CD4-positive, alpha-beta T cell (primary cell): ENCODE results near the gene PIP4K2A. TPM values are rescaled to one million over a fixed set of nuclear protein-coding genes. Genes with fewer than 3 reads are reported as not detected.
A peak's percentile ranks its signal among the peaks of the same experiment; 100 is the strongest.

Experiments used
- ATAC-seq: fragments of 200-7000 bp; cut with Tn5 transposase; one replicate; pipeline ENCODE4 v1.10.0; 2022; ENCODE audit warnings: mild to moderate bottlenecking; ENCODE audit not compliant: poor library complexity
- CTCF ChIA-PET: fragments of 350-600 bp; sonication (Branson Sonifier 250); formaldehyde crosslinking; loops from one replicate; lab custom pipeline; 2021; ENCODE audit warnings: antibody characterized with exemption, inconsistent platforms; lab: Charles Lee
- POLR2A ChIA-PET: fragments of 350-600 bp; sonication (Branson Sonifier 250); formaldehyde crosslinking; loops from one replicate; lab custom pipeline; 2021; ENCODE audit warnings: antibody characterized with exemption, inconsistent platforms; lab: Charles Lee
- DNase-seq, 14 experiments: peaks; one replicate each; pipeline ENCODE4 v3.0.0-alpha.2; 2013 to 2020; ENCODE audit warnings: mixed read lengths in 2 of 14
- H3K27ac ChIP-seq, 2 donors: one replicate each; pipeline versions ENCODE4 v1.5.1 to v1.7.0; 2013; ENCODE audit warnings: low read length in 2 of 2, low read depth in 1 of 2, mild to moderate bottlenecking in 1 of 2
- H3K27me3 ChIP-seq, 2 experiments: 1 replicate in 1 of 2; 2 replicates in 1 of 2; pipeline versions ENCODE4 v1.6.1 to v1.7.0; 2013; ENCODE audit warnings: low read length in 2 of 2, control low read depth in 1 of 2, mild to moderate bottlenecking in 1 of 2, moderate library complexity in 1 of 2; ENCODE audit not compliant: insufficient read depth in 2 of 2, control insufficient read depth in 1 of 2
- H3K36me3 ChIP-seq: one replicate; pipeline ENCODE4 v1.6.1; 2013; ENCODE audit warnings: low read length, control low read depth; ENCODE audit not compliant: insufficient read depth
- H3K4me1 ChIP-seq: one replicate; pipeline ENCODE4 v1.6.1; 2013; ENCODE audit warnings: low read length, control low read depth; ENCODE audit not compliant: insufficient read depth
- H3K4me3 ChIP-seq: one replicate; pipeline ENCODE4 v1.5.1; 2013; ENCODE audit warnings: mild to moderate bottlenecking, low read length, moderate library complexity
- H3K9me3 ChIP-seq, 2 experiments: 1 replicate in 1 of 2; 2 replicates in 1 of 2; pipeline versions ENCODE4 v1.6.1 to v1.7.0; 2013; ENCODE audit warnings: low read length in 2 of 2, mild to moderate bottlenecking in 2 of 2, control low read depth in 1 of 2, moderate library complexity in 1 of 2; ENCODE audit not compliant: control insufficient read depth in 1 of 2, insufficient read depth in 1 of 2
- H3K27ac Mint-ChIP-seq: one replicate; pipeline ENCODE4 v1.8.0; 2020; ENCODE audit warnings: mixed read lengths
- H3K27me3 Mint-ChIP-seq: one replicate; pipeline ENCODE4 v1.8.0; 2021; ENCODE audit warnings: mixed read lengths
- H3K36me3 Mint-ChIP-seq: one replicate; pipeline ENCODE4 v1.8.0; 2021; ENCODE audit warnings: low read depth, mixed read lengths
- H3K4me1 Mint-ChIP-seq: one replicate; pipeline ENCODE4 v1.8.0; 2021; ENCODE audit warnings: low read depth, mixed read lengths
- H3K4me3 Mint-ChIP-seq: one replicate; pipeline ENCODE4 v1.8.0; 2020; ENCODE audit warnings: mild to moderate bottlenecking, mixed read lengths
- H3K9me3 Mint-ChIP-seq: one replicate; pipeline ENCODE4 v1.8.0; 2020; ENCODE audit warnings: mixed read lengths
- intact Hi-C, 2 experiments: fragments of 100-400 bp; cut with DNase I in 1 of 2; cut with micrococcal nuclease in 1 of 2; formaldehyde crosslinking; loops; one replicate each; pipeline versions ENCODE4 v1.15.1 to v1.9.0; 2023 to 2025; cut with DNase I, micrococcal nuclease
- polyA plus RNA-seq, 2 donors: library from polyadenylated mRNA; unstranded; fragments of 120-200 nt; gene quantifications; one replicate each; pipeline ENCODE4 v1.2.1, GENCODE V29; 2013
- total RNA-seq, 174 experiments: library from RNA in 2 of 174; stranded (reverse) in 2 of 174; gene quantifications; one replicate each; pipeline ENCODE4 v1.2.3 and lab custom pipeline; 2021 to 2026
- TF ChIP-seq, protein P1 (sequence below): fragments of 200-600 bp; IDR thresholded peaks from one replicate; pipeline ENCODE4 v1.8.0; 2022; ENCODE audit warnings: antibody characterized with exemption, mild to moderate bottlenecking

Gene PIP4K2A
- total RNA-seq (10 to 100 TPM; 75.4 to 87.2 TPM), total RNA-seq (lab: John Stamatoyannopoulos, UW) (119 to 512 (median 238) reads per million in 172 experiments)
- polyA plus RNA-seq (2013, experiment 1 of 2) = 134 TPM
- polyA plus RNA-seq (2013, experiment 2 of 2) = 153 TPM

DNA sequence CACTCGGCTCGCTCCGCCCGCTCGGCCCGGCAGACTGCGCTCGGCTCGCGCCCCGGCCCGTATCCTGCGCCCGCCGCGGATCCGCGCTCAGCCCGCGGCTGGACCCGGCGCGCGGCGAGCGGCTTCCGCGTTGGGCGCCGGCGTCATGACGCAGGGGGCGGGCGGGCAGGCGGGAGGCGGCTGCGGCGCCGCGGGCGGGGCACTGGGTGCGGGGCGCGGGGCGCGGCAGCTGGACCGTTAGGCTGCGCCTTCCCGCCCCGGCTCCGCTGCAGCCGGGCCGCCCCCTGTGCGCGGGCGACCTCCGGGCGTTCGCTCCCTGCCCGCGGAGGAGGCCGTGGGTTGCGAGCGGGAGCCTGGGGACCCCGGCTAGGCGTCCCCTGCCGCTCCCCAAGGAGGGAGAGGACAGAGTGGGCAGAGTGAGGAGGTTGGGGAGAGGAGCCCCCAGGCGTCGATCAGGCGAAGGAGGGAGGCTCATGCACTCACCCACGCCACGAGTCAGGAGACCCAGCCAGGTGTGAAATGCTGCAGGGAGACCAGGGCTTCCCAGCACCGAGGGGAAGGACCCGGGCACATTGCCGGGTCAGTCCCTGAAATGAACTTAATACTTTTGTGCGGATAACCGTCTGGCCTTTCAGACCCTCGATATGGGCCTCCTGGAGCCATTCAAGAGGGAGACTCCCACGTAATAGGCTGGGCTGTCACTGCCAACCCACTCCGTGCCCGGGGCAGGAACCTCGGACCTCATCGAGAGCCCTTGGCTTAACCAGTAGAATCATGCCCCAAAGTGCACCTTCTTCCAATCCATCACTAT lies at the start of gene PIP4K2A:
PIP4K2A (minus strand) TSS at position 100 of the 811 bp plus-strand sequence. CDS start 252 bp downstream, outside the sequence.
- peak within 1 kb of the TSS; percentile 88 for H3K27ac Mint-ChIP-seq
- no peaks in the 10 kb centered on the region for H3K27me3 Mint-ChIP-seq
- DNase-seq (peak; percentile 56 to 94 (median 74)), ATAC-seq (peak; percentile 77)
- TF ChIP-seq, protein P1, sequence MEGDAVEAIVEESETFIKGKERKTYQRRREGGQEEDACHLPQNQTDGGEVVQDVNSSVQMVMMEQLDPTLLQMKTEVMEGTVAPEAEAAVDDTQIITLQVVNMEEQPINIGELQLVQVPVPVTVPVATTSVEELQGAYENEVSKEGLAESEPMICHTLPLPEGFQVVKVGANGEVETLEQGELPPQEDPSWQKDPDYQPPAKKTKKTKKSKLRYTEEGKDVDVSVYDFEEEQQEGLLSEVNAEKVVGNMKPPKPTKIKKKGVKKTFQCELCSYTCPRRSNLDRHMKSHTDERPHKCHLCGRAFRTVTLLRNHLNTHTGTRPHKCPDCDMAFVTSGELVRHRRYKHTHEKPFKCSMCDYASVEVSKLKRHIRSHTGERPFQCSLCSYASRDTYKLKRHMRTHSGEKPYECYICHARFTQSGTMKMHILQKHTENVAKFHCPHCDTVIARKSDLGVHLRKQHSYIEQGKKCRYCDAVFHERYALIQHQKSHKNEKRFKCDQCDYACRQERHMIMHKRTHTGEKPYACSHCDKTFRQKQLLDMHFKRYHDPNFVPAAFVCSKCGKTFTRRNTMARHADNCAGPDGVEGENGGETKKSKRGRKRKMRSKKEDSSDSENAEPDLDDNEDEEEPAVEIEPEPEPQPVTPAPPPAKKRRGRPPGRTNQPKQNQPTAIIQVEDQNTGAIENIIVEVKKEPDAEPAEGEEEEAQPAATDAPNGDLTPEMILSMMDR = no peak
- intact Hi-C loops = loop anchor here (1.0 to 10.0 kb wide), 4 partner anchors 102 to 390 kb away; partner anchors contain the start of gene BMI1 (in 1 of the 2)
- ChIA-PET CTCF (interaction anchor here (1.3 to 1.5 kb wide), 2 partner anchors 10 to 88 kb away, joined by 3 read pairs; no protein-coding TSS in a partner anchor), POLR2A (interaction anchor here (0.8 to 4.2 kb wide), 17 partner anchors 10 to 278 kb away, joined by 3 to 53 read pairs (median 7); no protein-coding TSS in a partner anchor)
- peaks cover 23% of the 10 kb centered on the region for H3K36me3 Mint-ChIP-seq
- no peaks in the 10 kb centered on the region for H3K36me3 ChIP-seq
- peaks cover 16% of the 10 kb centered on the region for H3K4me1 ChIP-seq
- no peaks in the 10 kb centered on the region for H3K27me3 ChIP-seq
- peak within 1 kb of the TSS; percentile 90 for H3K4me3 ChIP-seq
- H3K9me3 Mint-ChIP-seq = no peaks in the 10 kb centered on the region
- H3K4me3 Mint-ChIP-seq = peak within 1 kb of the TSS; percentile 96
- H3K9me3 ChIP-seq = no peaks in the 10 kb centered on the region
- H3K4me1 Mint-ChIP-seq = peaks cover 38% of the 10 kb centered on the region
- H3K27ac ChIP-seq = peak within 1 kb of the TSS; percentile 77 to 86

DNA sequence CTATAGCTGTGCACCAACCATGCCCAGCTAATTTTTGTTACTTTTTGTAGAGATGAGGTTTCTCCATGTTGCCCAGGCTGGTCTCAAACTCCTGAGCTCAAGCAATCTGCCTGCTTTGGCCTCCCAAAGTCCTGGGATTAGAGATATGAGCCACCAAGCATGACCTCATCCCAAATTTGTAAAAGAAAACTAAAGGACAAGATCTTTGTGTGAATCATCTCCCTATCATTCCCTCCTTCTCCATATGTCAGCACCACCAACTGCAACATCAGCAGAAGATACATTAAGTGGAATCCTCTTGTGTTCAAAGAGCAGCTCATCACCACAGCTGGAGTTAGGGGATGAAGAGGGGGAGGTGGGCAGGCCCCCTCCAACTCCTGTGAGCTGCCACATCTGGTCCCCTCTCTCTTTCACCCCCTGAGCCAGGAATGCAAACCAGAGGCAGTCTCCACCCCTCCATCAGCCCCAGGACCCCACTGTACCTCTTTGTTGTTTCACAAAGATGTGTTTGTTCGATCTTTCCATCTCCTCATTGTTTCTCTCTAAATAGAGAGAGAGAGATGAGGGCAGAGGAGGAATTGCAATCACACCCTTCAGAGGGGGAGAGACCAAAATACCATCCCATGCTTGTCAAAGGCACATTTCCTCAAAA lies 47.3 kb upstream of the PIP4K2A start:
- H3K27me3 Mint-ChIP-seq = no peaks in the 10 kb centered on the region
- H3K4me1 Mint-ChIP-seq = no peaks in the 10 kb centered on the region
- no peak overlapping the region for H3K27ac ChIP-seq
- H3K4me3 Mint-ChIP-seq = no peak overlapping the region
- ChIA-PET POLR2A (interaction anchor here (0.7 kb wide), 1 partner anchor 14 kb away, joined by 3 read pairs; no protein-coding TSS in a partner anchor), CTCF (interaction anchor here (0.6 to 1.5 kb wide), 4 partner anchors 11 to 200 kb away, joined by 3 to 4 read pairs (median 4); no protein-coding TSS in a partner anchor)
- no peak overlapping the region for H3K27ac Mint-ChIP-seq
- H3K36me3 Mint-ChIP-seq = no peaks in the 10 kb centered on the region
- H3K27me3 ChIP-seq = no peaks in the 10 kb centered on the region
- H3K9me3 ChIP-seq = no peaks in the 10 kb centered on the region
- no peaks in the 10 kb centered on the region for H3K9me3 Mint-ChIP-seq
- no peaks in the 10 kb centered on the region for H3K36me3 ChIP-seq
- TF ChIP-seq, protein P1 = no peak
- ATAC-seq (no peak), DNase-seq (no peak)
- intact Hi-C loops = no loop called here
- no peaks in the 10 kb centered on the region for H3K4me1 ChIP-seq
- H3K4me3 ChIP-seq = no peak overlapping the region

DNA sequence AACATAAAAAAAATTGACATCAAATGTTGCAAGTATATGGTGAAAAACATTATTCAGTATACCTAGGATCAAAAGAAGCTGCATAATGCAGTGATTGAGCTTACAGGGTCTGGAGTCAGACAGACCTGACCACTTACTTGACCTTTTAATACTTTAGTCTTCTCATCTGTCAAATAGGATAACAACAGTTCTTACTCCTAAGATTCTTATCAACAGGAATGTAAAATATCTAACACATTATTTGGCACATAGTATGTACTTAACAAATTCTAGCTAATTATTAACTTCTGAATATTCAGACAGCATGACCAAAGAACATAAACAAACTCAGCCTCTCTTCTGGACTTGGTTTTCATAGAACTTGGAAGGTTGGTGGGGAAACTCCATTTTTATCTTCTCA lies 45.6 kb upstream of the PIP4K2A start:
- ChIA-PET CTCF (no interaction called here), POLR2A (no interaction called here)
- no peaks in the 10 kb centered on the region for H3K36me3 Mint-ChIP-seq

More for the DNA sequence above, 45.6 kb upstream of the PIP4K2A start:
- Histone ChIP-seq H3K36me3 (no peaks in the 10 kb centered on the region), H3K4me3 (no peak overlapping the region), H3K4me1 (no peaks in the 10 kb centered on the region), H3K27me3 (no peaks in the 10 kb centered on the region), H3K27ac (no peak overlapping the region), H3K9me3 (no peaks in the 10 kb centered on the region)
- no peak for DNase-seq
- Mint-ChIP-seq H3K27ac (no peak overlapping the region), H3K27me3 (no peaks in the 10 kb centered on the region), H3K9me3 (no peaks in the 10 kb centered on the region), H3K4me3 (no peak overlapping the region), H3K4me1 (no peaks in the 10 kb centered on the region)
- TF ChIP-seq, protein P1 = no peak
- ATAC-seq = no peak
- intact Hi-C loops = no loop called here
